Hepatocyte (in vitro differentiated cells): ENCODE results near the gene ZNF358.

Experiments
- CTCF ChIP-seq: fragments of 200-600 bp; sonication (generic); IDR thresholded peaks from 2 replicates; pipeline ENCODE4 v1.5.1; 2016; ENCODE audit warnings: antibody characterized with exemption, mild to moderate bottlenecking; ENCODE audit not compliant: poor library complexity
- EZH2phosphoT487 ChIP-seq: fragments of 200-600 bp; sonication (generic); IDR thresholded peaks from one replicate; pipeline ENCODE4 v1.6.1; 2018; ENCODE audit warnings: antibody characterized with exemption, mild to moderate bottlenecking, low read depth, moderate library complexity; ENCODE audit not compliant: unreplicated experiment, severe bottlenecking

- TF ChIP-seq CTCF (no peak), EZH2phosphoT487 (no peak)
These were observed 28.7 kb downstream of the ZNF358 start for GRCh38 chr19:7544626-7545025.
